NT2/D1 (cell line): ENCODE results near the gene CRISP1.

Experiments
- SUZ12 ChIP-seq: IDR thresholded peaks from 2 replicates; pipeline ENCODE4 v1.6.1; 2011; ENCODE audit not compliant: insufficient read length, insufficient read depth; ENCODE audit errors: extremely low read depth
- YY1 ChIP-seq: IDR thresholded peaks from 2 replicates; pipeline ENCODE4 v1.6.1; 2011; ENCODE audit not compliant: insufficient read length, insufficient read depth
- ZNF274 ChIP-seq: IDR thresholded peaks from 2 replicates; pipeline ENCODE4 v1.6.1; 2011; ENCODE audit warnings: mild to moderate bottlenecking, low read depth, low read length

DNA sequence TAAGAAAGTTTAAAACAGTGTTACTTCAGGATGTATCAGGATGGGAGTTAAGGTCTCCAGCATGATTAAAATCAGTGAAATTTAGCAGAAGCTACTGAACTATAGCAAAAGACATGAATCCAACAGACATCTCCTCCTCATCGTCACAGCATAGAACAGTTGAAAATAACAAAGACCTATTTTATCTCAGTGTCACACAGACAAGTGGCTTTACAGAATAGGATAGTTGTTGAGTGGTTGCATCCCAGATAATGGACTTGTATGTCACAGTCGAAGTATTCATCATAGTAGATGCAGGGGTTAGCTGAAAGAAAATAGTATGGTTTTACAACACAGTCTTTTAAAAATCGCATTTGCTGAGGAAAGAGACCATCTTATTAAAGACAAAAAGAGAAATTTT lies 31.2 kb downstream of the CRISP1 start:
- TF ChIP-seq ZNF274: no peak
- TF ChIP-seq SUZ12: no peak
- no peak for TF ChIP-seq YY1
